ENCODE measurements around the gene HPGDS. TPM values are rescaled to one million over a fixed set of nuclear protein-coding genes. Genes with fewer than 3 reads are reported as not detected.
A peak's percentile ranks its signal among the peaks of the same experiment; 100 is the strongest.

Gene HPGDS
- total and polyA plus RNA-seq, 8 donors: 2.8 to 6.7 (median 4.6) TPM

- Histone ChIP-seq H3K27me3 (peaks cover 0 to under 1% of the 10 kb centered on the region in 2 donors), H3K4me3 (no peak overlapping the region), H3K36me3 (no peaks in the 10 kb centered on the region), H3K27ac (no peak overlapping the region), H3K4me1 (no peaks in the 10 kb centered on the region), H3K9me3 (no peaks in the 10 kb centered on the region)
- no peak for DNase-seq
- intact Hi-C loops (cut with DNase I): no loop called here
- no peak for TF ChIP-seq CTCF (IDR thresholded peaks at IDR 0.05)
- ATAC-seq: no peak
These were observed 3.9 kb upstream of the HPGDS start for GRCh38 chr4:94346541-94346940.

GRCh38 chr4:94345969-94346368 is 3.3 kb upstream of the HPGDS start:
- intact Hi-C loops (cut with DNase I): no loop called here
- H3K9me3 ChIP-seq: no peaks in the 10 kb centered on the region
- no peaks in the 10 kb centered on the region for H3K36me3 ChIP-seq
- no peak overlapping the region for H3K27ac ChIP-seq
- no peaks in the 10 kb centered on the region for H3K27me3 ChIP-seq
- H3K4me3 ChIP-seq: no peak overlapping the region
- TF ChIP-seq CTCF (IDR thresholded peaks at IDR 0.05): no peak
- DNase-seq (no peak), ATAC-seq (no peak)
- no peaks in the 10 kb centered on the region for H3K4me1 ChIP-seq

- DNase-seq: no peak
- peak; percentile 22 for ATAC-seq
- H3K27ac ChIP-seq: no peak overlapping the region
- H3K9me3 ChIP-seq: no peaks in the 10 kb centered on the region
- no peak for TF ChIP-seq CTCF (IDR thresholded peaks at IDR 0.05)
- intact Hi-C loops (cut with DNase I): no loop called here
- H3K36me3 ChIP-seq: no peaks in the 10 kb centered on the region
- no peaks in the 10 kb centered on the region for H3K4me1 ChIP-seq
- no peak overlapping the region for H3K4me3 ChIP-seq
- no peaks in the 10 kb centered on the region for H3K27me3 ChIP-seq
These were observed 2.6 kb upstream of the HPGDS start for GRCh38 chr4:94345266-94345665.

GRCh38 chr4:94344457-94344856 is 1.8 kb upstream of the HPGDS start:
- H3K27ac ChIP-seq: no peak overlapping the region
- no peak for ATAC-seq
- no peaks in the 10 kb centered on the region for H3K4me1 ChIP-seq
- H3K27me3 ChIP-seq: no peaks in the 10 kb centered on the region
- intact Hi-C loops (cut with DNase I): no loop called here
- DNase-seq: no peak
- H3K9me3 ChIP-seq: no peaks in the 10 kb centered on the region
- TF ChIP-seq CTCF (IDR thresholded peaks at IDR 0.05): no peak
- no peak overlapping the region for H3K4me3 ChIP-seq
- no peaks in the 10 kb centered on the region for H3K36me3 ChIP-seq

GRCh38 chr4:94341481-94342370 is 910 bp downstream of the HPGDS start:
- no peaks in the 10 kb centered on the region for H3K27me3 ChIP-seq
- no peak for DNase-seq
- no peaks in the 10 kb centered on the region for H3K36me3 ChIP-seq
- no peaks in the 10 kb centered on the region for H3K9me3 ChIP-seq
- no peak overlapping the region for H3K27ac ChIP-seq
- H3K4me1 ChIP-seq: no peaks in the 10 kb centered on the region
- no peak overlapping the region for H3K4me3 ChIP-seq
- intact Hi-C loops (cut with DNase I): no loop called here
- no peak for ATAC-seq
- no peak for TF ChIP-seq CTCF (IDR thresholded peaks at IDR 0.05)

All from left lung (tissue), 10 donors.